ENCODE data around the gene PABPC3. TPM values are rescaled to one million over a fixed set of nuclear protein-coding genes. Genes with fewer than 3 reads are reported as not detected.

PABPC3 gene
- total RNA-seq, 3 donors from 2014 or later = 0.17 to 0.22 TPM; not detected in 1

DNA sequence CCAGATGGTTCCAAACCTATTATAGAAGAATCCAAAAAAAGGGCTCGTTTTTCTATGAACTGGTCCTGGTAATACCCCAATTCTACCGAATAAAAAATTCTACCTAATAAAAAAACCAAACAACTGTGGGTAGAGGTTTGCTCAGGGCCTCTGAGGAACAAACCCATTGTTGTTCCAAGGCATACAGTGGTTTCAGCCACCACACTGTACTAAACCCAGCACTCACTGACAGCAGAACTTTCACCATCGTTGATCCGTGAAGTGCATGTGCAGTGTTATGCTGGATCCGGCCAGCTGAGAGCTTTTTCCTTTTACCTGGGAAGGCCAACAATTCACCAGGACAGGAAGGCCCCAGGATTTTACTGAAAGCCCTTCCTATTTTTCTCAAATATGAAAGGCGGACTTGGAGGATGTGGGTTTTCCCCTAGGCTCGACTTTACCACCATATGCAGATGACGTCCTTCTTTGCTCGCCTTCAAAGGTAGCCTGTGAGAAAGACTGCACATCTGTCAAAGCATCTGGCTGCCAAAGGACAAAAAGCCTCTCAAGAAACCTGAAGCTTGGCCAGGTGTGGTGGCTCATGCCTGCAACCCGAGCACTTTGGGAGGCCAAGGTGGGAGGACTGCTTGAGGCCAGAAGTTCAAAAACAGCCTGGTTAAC is 7.2 kb upstream of the PABPC3 start:
- no peak for DNase-seq
- TF ChIP-seq CTCF (IDR thresholded peaks at IDR 0.05) = no peak
- ATAC-seq = no peak
- Histone ChIP-seq H3K36me3 (ENCODE audit: low read depth) (no peaks in the 10 kb centered on the region), H3K4me1 (ENCODE audit: low read depth) (no peaks in the 10 kb centered on the region), H3K9me3 (no peaks in the 10 kb centered on the region), H3K4me3 (no peak overlapping the region)
- intact Hi-C loops (cut with DNase I, micrococcal nuclease) = no loop called here

GRCh38 chr13:25097426-25097825 is 1.5 kb downstream of the PABPC3 start:
- H3K4me3 ChIP-seq = no peak overlapping the region
- ATAC-seq (no peak), DNase-seq (no peak)
- TF ChIP-seq CTCF (IDR thresholded peaks at IDR 0.05) = no peak
- no peaks in the 10 kb centered on the region for H3K36me3 ChIP-seq (ENCODE audit: low read depth)
- no peaks in the 10 kb centered on the region for H3K9me3 ChIP-seq
- no peaks in the 10 kb centered on the region for H3K4me1 ChIP-seq (ENCODE audit: low read depth)
- intact Hi-C loops (cut with DNase I, micrococcal nuclease) = no loop called here

DNA sequence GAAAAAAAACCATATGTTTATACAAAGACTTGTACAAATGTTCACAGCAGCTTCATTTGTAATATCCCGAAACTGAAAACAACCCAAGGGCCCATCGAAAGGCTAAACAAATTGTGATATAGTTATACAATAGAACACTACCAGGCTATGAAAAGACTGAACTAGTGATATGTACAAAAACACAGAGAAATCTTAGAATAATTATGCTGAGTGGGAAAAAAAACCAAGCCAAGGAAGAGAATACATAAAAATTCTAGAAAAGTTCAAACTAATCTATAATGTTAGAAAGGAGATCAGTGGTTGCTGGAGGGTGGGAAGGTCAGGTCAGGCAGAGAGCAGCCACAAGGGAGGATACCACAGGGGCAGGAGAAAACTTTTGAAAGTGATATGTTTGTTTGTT is 7.8 kb downstream of the PABPC3 start:
- TF ChIP-seq CTCF (IDR thresholded peaks at IDR 0.05) = no peak
- no peak overlapping the region for H3K4me3 ChIP-seq
- H3K36me3 ChIP-seq (ENCODE audit: low read depth) = no peaks in the 10 kb centered on the region
- intact Hi-C loops (cut with DNase I, micrococcal nuclease) = no loop called here
- DNase-seq (no peak), ATAC-seq (no peak)
- no peaks in the 10 kb centered on the region for H3K9me3 ChIP-seq
- no peaks in the 10 kb centered on the region for H3K4me1 ChIP-seq (ENCODE audit: low read depth)

DNA sequence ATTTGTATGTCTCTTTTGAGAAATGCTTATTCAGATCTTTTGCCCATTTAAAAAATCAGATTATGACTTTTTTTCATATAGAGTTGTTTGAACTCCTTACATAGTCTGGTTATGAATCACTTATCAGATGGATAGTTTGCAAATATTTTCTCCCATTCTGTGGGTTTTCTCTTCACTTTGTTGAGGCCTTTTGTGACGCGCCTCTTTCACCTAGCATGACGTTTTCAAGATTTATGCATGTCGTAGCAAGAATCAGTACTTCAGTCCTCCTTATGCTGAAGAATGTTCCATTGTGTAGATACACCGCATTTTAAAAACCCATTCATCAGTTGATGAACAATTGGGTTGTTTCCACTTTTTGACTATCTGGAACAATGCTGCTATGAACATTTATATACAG is 13.4 kb downstream of the PABPC3 start:
- intact Hi-C loops (cut with DNase I, micrococcal nuclease) = no loop called here
- no peak for TF ChIP-seq CTCF (IDR thresholded peaks at IDR 0.05)
- Histone ChIP-seq H3K9me3 (no peaks in the 10 kb centered on the region), H3K4me1 (ENCODE audit: low read depth) (no peaks in the 10 kb centered on the region), H3K36me3 (ENCODE audit: low read depth) (no peaks in the 10 kb centered on the region), H3K4me3 (no peak overlapping the region)
- ATAC-seq (no peak), DNase-seq (no peak)

GRCh38 chr13:25110956-25111584 is 15.1 kb downstream of the PABPC3 start:
- H3K9me3 ChIP-seq = no peaks in the 10 kb centered on the region
- intact Hi-C loops (cut with DNase I, micrococcal nuclease) = no loop called here
- DNase-seq = no peak
- ATAC-seq = no peak
- no peaks in the 10 kb centered on the region for H3K4me1 ChIP-seq (ENCODE audit: low read depth)
- H3K4me3 ChIP-seq = no peak overlapping the region
- no peaks in the 10 kb centered on the region for H3K36me3 ChIP-seq (ENCODE audit: low read depth)
- no peak for TF ChIP-seq CTCF (IDR thresholded peaks at IDR 0.05)
